ENCODE data around the gene NRL. TPM values are rescaled to one million over a fixed set of nuclear protein-coding genes. Genes with fewer than 3 reads are reported as not detected.

The NRL gene
- total RNA-seq, 2 experiments from 2014 or later, result 2.1 to 2.4 TPM

DNA sequence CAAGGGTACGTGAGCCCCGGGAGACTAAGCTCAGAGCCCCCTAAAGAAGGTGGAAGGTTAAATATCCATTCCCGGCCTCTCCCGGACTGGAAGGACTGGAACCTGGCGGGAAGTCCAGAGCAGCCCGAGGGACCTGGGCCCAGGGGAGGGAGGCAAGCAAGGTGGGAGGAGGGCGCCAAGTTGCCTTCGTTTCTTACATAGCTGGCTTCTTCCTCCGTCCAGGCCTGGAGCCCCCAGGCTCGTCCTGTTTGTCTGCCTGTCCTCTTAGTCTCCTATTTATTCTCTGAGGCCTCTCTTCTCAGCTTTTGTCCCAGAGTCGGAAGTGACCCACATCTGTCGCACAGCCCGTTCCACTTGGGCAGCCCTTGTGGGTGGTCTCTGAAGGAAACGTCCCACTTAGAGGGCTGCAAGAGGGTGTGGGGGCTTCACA lies 19.9 kb downstream of the NRL start:
- no peaks in the 10 kb centered on the region for H3K9me3 Mint-ChIP-seq
- DNase-seq, result peak; percentile 32

DNA sequence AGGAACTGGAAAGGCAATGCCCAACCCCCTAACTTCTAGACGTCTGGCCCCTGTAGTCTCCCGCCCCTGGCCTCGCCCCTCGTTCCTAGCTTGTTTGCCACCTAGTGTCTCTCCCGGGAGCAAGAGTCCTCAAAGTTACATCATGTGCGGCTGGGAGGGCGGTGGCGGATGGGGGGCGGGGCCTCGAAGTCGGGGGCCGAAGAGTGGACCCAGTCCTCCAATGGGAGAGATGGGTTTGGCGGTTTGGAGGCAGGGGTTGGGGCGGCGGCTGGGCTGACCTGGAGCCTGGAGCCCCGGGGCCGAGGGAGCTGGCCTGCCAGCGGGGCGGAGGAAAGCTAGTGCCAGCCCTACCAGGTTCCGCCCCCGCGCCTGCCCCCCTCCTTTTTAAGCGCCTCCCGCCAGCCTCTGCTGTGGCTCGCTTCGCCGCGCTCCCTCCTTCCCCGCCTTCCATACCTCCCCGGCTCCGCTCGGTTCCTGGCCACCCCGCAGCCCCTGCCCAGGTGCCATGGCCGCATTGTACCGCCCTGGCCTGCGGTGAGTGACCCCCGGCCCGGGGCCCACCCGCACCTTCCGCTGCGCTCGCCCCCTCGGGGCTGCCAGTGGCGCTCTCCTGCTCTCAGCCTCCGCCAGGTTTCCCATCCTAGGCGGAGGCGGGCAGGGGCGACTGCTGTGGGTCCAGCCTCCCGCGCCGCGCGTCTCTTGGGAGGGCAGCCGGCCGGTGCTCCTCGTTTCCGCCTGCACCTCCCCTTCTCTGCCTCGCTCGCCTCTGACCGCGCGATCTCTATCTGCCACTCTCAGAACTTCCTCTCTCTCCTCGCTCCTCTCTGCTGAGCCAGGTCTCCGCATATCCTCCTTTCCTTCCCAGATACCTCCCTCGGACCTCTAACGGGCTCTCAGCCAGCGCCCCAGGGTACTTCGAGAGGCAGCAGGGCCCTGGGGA lies 20.6 kb downstream of the NRL start, which contains the start of gene PCK2:
PCK2 (plus strand) TSS at position 411 of the 940 bp plus-strand sequence; CDS start at position 506, 95 bp downstream.
- Mint-ChIP-seq H3K4me1 (peaks cover 38% of the 10 kb centered on the region), H3K9me3 (no peaks in the 10 kb centered on the region), H3K27me3 (no peaks in the 10 kb centered on the region), H3K4me3 (peak within 1 kb of the TSS; percentile 100), H3K27ac (peak within 1 kb of the TSS; percentile 96), H3K36me3 (ENCODE audit: low read depth) (peaks cover 32% of the 10 kb centered on the region)
- peak; percentile 87 for DNase-seq
- POLR2A ChIA-PET, result interaction anchor here (0.8 to 10.0 kb wide), 29 partner anchors 9 to 527 kb away, joined by 3 to 149 read pairs (median 4); partner anchors contain the start of genes AP1G2, CARMIL3, CHMP4A and DCAF11
- CTCF ChIA-PET, result interaction anchor here (0.7 to 12.0 kb wide), 14 partner anchors 10 to 337 kb away, joined by 3 to 254 read pairs (median 6); partner anchors contain the start of genes CHMP4A, DCAF11, EMC9 and IRF9

More for the DNA sequence above, 19.9 kb downstream of the NRL start:
- Mint-ChIP-seq H3K27me3 (no peaks in the 10 kb centered on the region), H3K36me3 (ENCODE audit: low read depth) (peaks cover 38% of the 10 kb centered on the region), H3K4me3 (peak overlapping the region; percentile 100), H3K4me1 (peaks cover 39% of the 10 kb centered on the region), H3K27ac (peak overlapping the region; percentile 96)
- CTCF ChIA-PET, result interaction anchor here (0.7 to 12.0 kb wide), 12 partner anchors 12 to 337 kb away, joined by 3 to 254 read pairs (median 6); partner anchors contain the start of genes CHMP4A, DCAF11, EMC9 and IRF9
- POLR2A ChIA-PET, result interaction anchor here (0.6 to 10.0 kb wide), 25 partner anchors 9 to 527 kb away, joined by 3 to 149 read pairs (median 4); partner anchors contain the start of genes AP1G2, CARMIL3, CHMP4A and DCAF11

DNA sequence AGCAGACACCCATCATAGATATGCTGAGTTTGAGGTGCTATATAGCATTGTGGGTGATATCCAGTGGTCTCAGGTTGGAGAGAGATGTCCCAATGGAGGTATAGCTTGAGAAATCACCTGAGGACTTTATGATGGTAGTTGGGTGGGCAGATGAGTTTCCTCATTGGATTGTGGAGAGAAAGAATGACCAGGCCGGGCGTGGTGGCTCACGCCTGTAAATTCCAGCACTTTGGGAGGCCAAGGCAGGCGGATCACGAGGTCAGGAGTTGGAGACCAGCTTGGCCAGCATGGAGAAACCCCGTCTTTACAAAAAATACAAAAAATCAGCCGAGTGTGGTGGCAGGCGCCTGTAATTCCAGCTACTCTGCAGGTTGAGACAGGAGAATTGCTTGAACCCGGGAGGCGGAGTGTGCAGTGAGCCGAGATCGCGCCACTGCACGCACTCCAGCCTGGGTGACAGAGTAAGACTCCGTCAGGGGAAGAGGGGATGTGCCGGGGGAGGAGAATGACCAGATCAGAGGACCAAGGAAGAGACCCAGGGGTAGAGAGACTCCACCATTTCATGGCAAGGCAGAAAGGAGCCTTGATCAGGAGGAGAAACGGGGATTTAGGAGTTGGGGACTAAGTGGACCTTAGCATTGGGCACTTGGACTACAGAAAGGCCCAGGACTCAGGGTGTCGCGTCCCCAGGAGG lies 21.4 kb downstream of the NRL start:
- H3K4me1 Mint-ChIP-seq, result peaks cover 38% of the 10 kb centered on the region
- ChIA-PET POLR2A (interaction anchor here (0.7 to 10.0 kb wide), 18 partner anchors 8 to 120 kb away, joined by 3 to 149 read pairs (median 12); partner anchors contain the start of genes CARMIL3, CHMP4A, DCAF11 and DHRS4L2), CTCF (interaction anchor here (1.0 to 12.0 kb wide), 17 partner anchors 9 to 207 kb away, joined by 3 to 254 read pairs (median 6); partner anchors contain the start of genes CARMIL3, DCAF11, DHRS1 and DHRS4L2)
- no peak for DNase-seq
- H3K4me3 Mint-ChIP-seq, result peak overlapping the region; percentile 100
- H3K36me3 Mint-ChIP-seq (ENCODE audit: low read depth), result peaks cover 25% of the 10 kb centered on the region
- no peaks in the 10 kb centered on the region for H3K27me3 Mint-ChIP-seq
- H3K27ac Mint-ChIP-seq, result peak overlapping the region; percentile 70
- H3K9me3 Mint-ChIP-seq, result no peaks in the 10 kb centered on the region

DNA sequence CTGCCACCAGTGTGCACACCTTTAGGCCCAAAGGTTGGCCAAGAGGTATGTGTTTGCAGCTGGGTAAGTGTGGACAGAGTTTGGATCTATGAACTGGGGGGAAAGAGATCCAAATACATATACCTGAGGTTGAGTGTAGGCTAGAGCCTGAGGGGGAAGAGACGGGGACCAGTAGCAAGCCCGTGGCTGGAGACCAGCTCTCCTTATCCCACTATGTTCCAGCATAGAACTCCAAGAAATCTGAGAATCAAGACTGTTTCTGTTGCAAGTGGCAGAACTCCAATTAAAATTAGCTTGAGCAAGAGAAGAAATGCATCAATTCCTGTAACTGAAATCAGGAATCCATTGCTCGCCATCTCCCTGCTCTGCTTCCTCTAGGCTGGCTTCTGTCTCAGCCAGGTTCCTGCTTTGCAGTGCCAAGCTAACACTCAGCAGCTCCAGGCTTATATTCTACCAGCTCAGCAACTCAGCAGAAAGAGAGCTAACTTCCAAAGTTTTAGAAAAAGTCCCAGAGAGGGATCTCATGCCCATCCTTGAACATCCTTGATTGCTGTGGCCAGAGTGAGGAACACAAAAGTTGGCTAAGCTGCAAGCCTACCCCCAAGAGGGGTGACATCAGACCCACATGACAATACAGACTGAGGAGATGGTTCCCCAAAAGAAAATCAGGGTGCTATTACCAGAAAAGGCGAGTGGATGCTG lies 22.1 kb downstream of the NRL start:
- H3K4me1 Mint-ChIP-seq, result peaks cover 37% of the 10 kb centered on the region
- H3K27me3 Mint-ChIP-seq, result no peaks in the 10 kb centered on the region
- H3K27ac Mint-ChIP-seq, result peak overlapping the region; percentile 70
- no peaks in the 10 kb centered on the region for H3K9me3 Mint-ChIP-seq
- H3K36me3 Mint-ChIP-seq (ENCODE audit: low read depth), result peaks cover 21% of the 10 kb centered on the region
- POLR2A ChIA-PET, result interaction anchor here (0.7 to 10.0 kb wide), 13 partner anchors 8 to 121 kb away, joined by 3 to 149 read pairs (median 23); partner anchors contain the start of genes CARMIL3, CHMP4A, DCAF11 and DHRS4L2
- CTCF ChIA-PET, result interaction anchor here (0.8 to 12.0 kb wide), 15 partner anchors 12 to 339 kb away, joined by 3 to 254 read pairs (median 4); partner anchors contain the start of genes CARMIL3, DCAF11, DHRS1 and DHRS4L2
- peak overlapping the region; percentile 100 for H3K4me3 Mint-ChIP-seq
- no peak for DNase-seq

DNA sequence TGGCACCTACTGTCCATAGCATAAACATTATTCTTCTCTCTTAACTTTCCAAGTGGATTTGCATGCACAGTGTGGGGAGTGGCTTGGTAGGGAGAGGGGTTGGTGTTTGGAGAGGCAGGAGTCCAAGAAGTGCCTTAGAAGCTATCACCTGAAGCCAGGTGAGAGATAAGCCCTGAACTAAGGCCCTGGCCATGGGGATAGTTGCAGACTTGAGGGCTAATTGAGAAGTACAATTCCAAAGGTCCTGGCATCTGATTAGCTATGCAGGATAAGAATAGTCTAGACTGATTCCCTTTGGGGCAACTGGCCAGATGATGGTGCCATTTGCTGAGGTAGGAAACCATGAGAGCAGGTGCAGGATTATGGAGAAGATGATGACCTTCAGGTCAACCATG lies 22.6 kb downstream of the NRL start:
- ChIA-PET POLR2A (interaction anchor here (1.2 to 10.0 kb wide), 8 partner anchors 11 to 338 kb away, joined by 3 to 149 read pairs (median 52); partner anchors contain the start of genes DCAF11, DHRS4L2, IRF9 and KHNYN), CTCF (interaction anchor here (0.7 to 12.0 kb wide), 15 partner anchors 11 to 533 kb away, joined by 3 to 254 read pairs (median 4); partner anchors contain the start of genes CARMIL3, DCAF11, DHRS1 and DHRS4L2)
- Mint-ChIP-seq H3K27me3 (no peaks in the 10 kb centered on the region), H3K4me3 (no peak overlapping the region), H3K4me1 (peaks cover 37% of the 10 kb centered on the region), H3K27ac (peak overlapping the region; percentile 19), H3K36me3 (ENCODE audit: low read depth) (peaks cover 21% of the 10 kb centered on the region), H3K9me3 (no peaks in the 10 kb centered on the region)
- no peak for DNase-seq

DNA sequence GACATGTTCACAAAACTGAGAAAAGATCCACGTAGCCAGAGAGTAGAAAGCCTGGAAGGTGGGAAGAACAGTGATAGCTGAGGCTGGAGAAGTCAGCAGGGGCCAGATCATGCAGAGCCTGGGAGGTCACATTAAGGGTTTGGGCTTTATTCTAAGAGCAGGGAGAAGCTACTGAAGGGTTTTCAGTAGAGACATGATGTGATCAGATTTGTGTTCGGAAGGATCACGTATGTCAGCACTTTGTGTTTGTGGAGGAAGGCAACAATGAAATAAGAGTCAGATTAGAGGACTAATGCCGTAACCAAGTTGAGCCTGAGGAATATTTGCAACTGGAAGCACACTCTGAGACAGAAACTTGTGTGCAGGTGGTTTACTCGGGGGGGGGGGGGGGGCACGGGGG lies 24.9 kb downstream of the NRL start:
- H3K27ac Mint-ChIP-seq, result no peak overlapping the region
- CTCF ChIA-PET, result interaction anchor here (1.1 to 12.0 kb wide), 12 partner anchors 9 to 459 kb away, joined by 3 to 254 read pairs (median 8); partner anchors contain the start of genes DCAF11, EMC9, IRF9 and NRL
- peaks cover 3% of the 10 kb centered on the region for H3K36me3 Mint-ChIP-seq (ENCODE audit: low read depth)
- H3K4me3 Mint-ChIP-seq, result no peak overlapping the region
- no peaks in the 10 kb centered on the region for H3K9me3 Mint-ChIP-seq
- POLR2A ChIA-PET, result interaction anchor here (0.8 to 10.0 kb wide), 7 partner anchors 9 to 46 kb away, joined by 3 to 145 read pairs (median 11); partner anchors contain the start of genes DCAF11, NRL and PSME1
- peaks cover 22% of the 10 kb centered on the region for H3K4me1 Mint-ChIP-seq
- DNase-seq, result no peak
- H3K27me3 Mint-ChIP-seq, result no peaks in the 10 kb centered on the region

DNA sequence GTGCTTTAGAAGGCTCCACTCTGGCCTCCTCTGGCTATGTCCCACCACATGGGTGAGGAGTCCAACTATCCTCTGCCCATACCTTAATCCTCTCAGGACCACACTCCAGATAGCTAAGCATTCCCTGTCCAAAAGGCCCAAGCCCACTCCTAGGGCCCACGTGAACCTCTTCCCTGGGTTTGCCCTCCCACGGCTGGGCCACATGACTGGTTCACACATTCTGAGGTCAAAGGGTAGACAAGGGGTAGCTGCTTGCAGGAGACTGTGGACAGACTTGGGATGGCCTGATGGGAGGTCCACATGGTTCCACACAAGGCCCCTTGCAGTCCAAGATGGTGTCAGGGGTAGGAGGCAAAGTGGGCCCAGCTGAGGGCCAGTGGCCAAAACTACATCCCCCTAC lies 26.7 kb downstream of the NRL start:
- H3K27ac Mint-ChIP-seq, result no peak overlapping the region
- no peak for DNase-seq
- H3K27me3 Mint-ChIP-seq, result peaks cover 3% of the 10 kb centered on the region
- peaks cover 15% of the 10 kb centered on the region for H3K4me1 Mint-ChIP-seq
- H3K36me3 Mint-ChIP-seq (ENCODE audit: low read depth), result no peaks in the 10 kb centered on the region
- H3K4me3 Mint-ChIP-seq, result no peak overlapping the region
- POLR2A ChIA-PET, result no interaction called here
- no peaks in the 10 kb centered on the region for H3K9me3 Mint-ChIP-seq
- CTCF ChIA-PET, result interaction anchor here (1.2 to 12.0 kb wide), 3 partner anchors 13 to 32 kb away, joined by 3 to 254 read pairs (median 216); no protein-coding TSS in a partner anchor

DNA sequence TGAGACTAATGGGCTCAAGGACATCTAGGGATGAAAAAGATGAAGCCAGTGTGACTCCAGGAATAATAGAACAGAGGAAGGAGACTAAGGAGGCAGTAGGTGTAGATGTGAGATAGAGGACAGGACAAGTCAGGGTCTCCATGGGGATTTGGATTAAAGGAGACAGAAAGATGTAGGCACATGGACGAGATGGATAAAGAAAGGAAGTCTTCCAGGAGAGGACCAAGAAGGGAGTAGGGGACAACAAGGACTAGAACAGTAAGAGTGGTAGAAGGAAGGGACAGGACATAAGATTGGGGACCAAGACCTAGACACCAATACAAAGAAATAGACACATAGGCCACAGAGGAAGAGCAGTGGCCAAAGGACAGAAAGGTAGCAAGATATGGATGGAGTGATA lies 27.7 kb downstream of the NRL start:
- DNase-seq, result no peak
- no peak overlapping the region for H3K27ac Mint-ChIP-seq
- H3K36me3 Mint-ChIP-seq (ENCODE audit: low read depth), result no peaks in the 10 kb centered on the region
- H3K27me3 Mint-ChIP-seq, result peaks cover 9% of the 10 kb centered on the region
- no peak overlapping the region for H3K4me3 Mint-ChIP-seq
- H3K4me1 Mint-ChIP-seq, result peaks cover 10% of the 10 kb centered on the region
- CTCF ChIA-PET, result interaction anchor here (1.5 to 3.1 kb wide), 2 partner anchors 21 to 28 kb away, joined by 8 to 9 read pairs; no protein-coding TSS in a partner anchor
- POLR2A ChIA-PET, result interaction anchor here (3.2 kb wide), 1 partner anchor 8 kb away, joined by 13 read pairs; the partner anchor contains the start of gene PCK2
- no peaks in the 10 kb centered on the region for H3K9me3 Mint-ChIP-seq

DNA sequence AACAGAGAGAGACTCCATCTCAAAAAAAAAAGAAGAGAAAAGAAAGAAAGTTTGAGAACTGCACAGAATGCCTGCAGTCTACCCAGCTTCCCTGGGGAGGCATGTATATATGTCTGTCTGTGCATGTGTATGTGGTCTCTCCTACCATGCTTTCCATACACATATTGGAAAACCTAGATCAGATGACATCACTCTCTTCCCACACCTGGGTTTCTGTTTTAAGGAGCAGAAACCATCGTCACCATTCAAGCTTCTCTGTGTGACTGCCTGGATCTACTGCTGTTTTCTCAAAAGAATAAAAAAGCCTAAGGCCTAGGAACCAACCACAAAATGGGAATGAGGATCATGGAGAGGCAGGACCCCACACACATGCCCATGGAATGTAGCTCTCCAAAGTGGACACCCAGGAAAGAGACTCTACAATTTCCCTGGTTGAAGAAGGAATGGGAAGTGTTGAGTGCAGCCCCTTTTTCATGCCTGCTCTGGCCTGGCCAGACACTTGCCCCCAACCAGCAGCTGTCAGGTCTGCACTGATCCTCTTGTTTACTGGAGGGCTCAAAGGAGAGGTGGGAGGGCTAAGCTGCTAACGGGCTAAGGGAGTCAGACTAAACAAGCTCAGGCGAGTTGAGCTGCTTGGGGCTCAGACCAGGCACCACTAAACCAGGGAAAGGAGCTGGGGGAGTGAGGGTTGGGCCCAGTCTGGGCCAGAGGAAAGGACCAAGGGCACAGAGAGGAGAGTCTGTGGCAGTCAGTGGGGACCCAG lies 28.4 kb downstream of the NRL start:
- peaks cover 11% of the 10 kb centered on the region for H3K27me3 Mint-ChIP-seq
- CTCF ChIA-PET, result interaction anchor here (0.7 to 3.1 kb wide), 5 partner anchors 11 to 30 kb away, joined by 3 to 9 read pairs (median 3); no protein-coding TSS in a partner anchor
- POLR2A ChIA-PET, result interaction anchor here (2.0 to 3.2 kb wide), 2 partner anchors 8 to 28 kb away, joined by 9 to 13 read pairs; partner anchors contain the start of genes DCAF11, NRL and PCK2
- no peaks in the 10 kb centered on the region for H3K9me3 Mint-ChIP-seq
- H3K36me3 Mint-ChIP-seq (ENCODE audit: low read depth), result no peaks in the 10 kb centered on the region
- H3K4me1 Mint-ChIP-seq, result peaks cover 14% of the 10 kb centered on the region
- H3K27ac Mint-ChIP-seq, result no peak overlapping the region
- DNase-seq, result no peak
- H3K4me3 Mint-ChIP-seq, result no peak overlapping the region

DNA sequence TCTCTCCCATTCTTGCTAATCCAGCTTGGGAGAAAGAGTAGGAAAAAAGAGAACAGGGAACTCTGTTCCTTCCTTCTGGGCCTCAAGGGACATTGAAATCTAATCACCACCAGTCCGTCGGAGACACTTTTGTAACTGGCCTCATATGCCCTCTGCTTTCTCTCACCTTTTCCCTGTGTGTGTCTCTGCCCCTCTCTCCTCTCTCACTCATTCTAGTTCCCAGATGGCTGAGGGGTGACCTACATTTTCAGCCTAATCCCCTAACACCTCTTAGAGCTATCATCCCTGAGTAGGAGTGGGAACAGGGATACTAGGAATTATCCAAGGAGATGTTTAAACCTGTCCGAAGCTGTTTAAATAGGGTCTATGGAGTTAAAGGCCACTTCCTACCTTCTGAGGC lies 29.5 kb downstream of the NRL start:
- POLR2A ChIA-PET, result interaction anchor here (2.0 to 3.2 kb wide), 2 partner anchors 9 to 29 kb away, joined by 9 to 13 read pairs; partner anchors contain the start of genes DCAF11, NRL and PCK2
- Mint-ChIP-seq H3K4me1 (peaks cover 19% of the 10 kb centered on the region), H3K9me3 (no peaks in the 10 kb centered on the region), H3K27me3 (peaks cover 11% of the 10 kb centered on the region), H3K36me3 (ENCODE audit: low read depth) (no peaks in the 10 kb centered on the region), H3K27ac (no peak overlapping the region), H3K4me3 (no peak overlapping the region)
- CTCF ChIA-PET, result interaction anchor here (0.7 to 3.1 kb wide), 3 partner anchors 10 to 23 kb away, joined by 3 to 9 read pairs (median 3); no protein-coding TSS in a partner anchor
- no peak for DNase-seq
